ENCODE measurements around the gene OR4L1.

GRCh38 chr14:20031058-20031457, 28.8 kb upstream of the OR4L1 start:
- no peak for TF ChIP-seq POLR2A (IDR thresholded peaks at IDR 0.05)
- TF ChIP-seq CTCF (IDR thresholded peaks at IDR 0.05) = no peak
- TF ChIP-seq POLR2AphosphoS5 (IDR thresholded peaks at IDR 0.05) = no peak

All from breast epithelium (tissue), 3 donors.